ENCODE measurements around the gene ENPP5. TPM values are rescaled to one million over a fixed set of nuclear protein-coding genes. Genes with fewer than 3 reads are reported as not detected.

ENPP5 gene
- under 0.01 TPM in 1 of 2 replicates, not detected in the other for total RNA-seq

DNA sequence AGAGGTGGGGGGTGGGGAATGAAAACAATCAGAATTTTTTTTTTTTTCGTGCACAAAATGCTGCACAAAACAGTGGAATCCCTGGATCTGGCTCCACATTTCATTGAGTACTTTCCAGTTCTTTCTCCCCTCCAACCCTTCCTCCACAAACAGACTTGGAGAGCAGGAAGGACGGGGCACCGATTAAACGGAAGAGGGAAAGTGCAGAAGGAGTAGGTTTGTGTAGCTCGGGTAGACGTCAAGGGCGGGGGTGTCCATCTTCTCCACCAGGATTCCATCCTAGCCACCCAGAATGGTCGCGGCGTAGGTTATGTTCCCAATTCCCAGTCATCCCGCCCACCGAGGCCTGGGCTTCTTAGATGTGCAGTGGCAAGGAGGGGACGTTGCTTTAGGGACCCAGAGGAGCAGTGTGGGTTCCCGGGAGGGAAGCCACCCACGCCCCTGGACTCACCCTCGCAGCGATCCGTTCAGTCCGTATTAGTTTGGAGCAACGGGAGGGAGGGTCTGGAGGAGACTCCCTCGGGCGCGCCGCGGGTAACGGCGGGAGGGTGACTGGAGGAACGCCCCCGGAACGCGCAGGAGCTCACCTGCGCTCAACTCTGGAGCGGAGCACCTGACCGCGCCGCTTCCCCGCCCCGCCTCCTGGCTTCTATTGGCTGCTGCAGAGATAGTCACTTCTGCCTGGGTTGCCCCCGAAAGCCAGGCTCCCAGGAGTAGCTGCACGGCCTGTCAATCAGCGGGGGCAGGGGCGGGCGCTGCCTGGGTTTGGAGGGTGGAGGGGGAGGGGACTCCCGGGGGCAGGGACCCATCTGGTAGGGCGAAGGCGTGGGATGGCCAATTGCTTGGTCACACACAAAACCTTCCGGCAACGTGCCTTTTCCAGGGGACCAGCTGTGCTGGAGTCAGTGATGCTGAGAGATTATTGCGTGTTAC lies at the start of gene ENPP5:
Gene ENPP5, minus strand, starts transcription at position 624 of the 933 bp plus-strand sequence. CDS start 2,718 bp downstream, outside the sequence.

GRCh38 chr6:46129629-46130511 lies 40.9 kb downstream of the ENPP5 start, which contains the start of gene ENPP4:
Gene ENPP4 (plus strand): TSS chr6:46129989. CDS start chr6:46139584, 9,595 bp downstream.

Other genes starting within 250 kb of the ENPP5 start
- not detected in 2 replicates for gene CLIC5, start 155.1 kb downstream of the ENPP5 start, total RNA-seq
- 0.74 and 0.89 TPM in 2 replicates for gene ENPP4, start 41.0 kb downstream of the ENPP5 start, total RNA-seq